GM18508 (cell line): Measurements from ENCODE around the gene DNPEP.
"Not testable (repeated sequence)": the region's sequence is repeated elsewhere in the genome, so short reads cannot be mapped to it uniquely, and the experiment has no call there.

ENCODE experiments used
- ATAC-seq: cut with Tn5 transposase; IDR thresholded peaks from one replicate; pipeline ENCODE4 v1.9.1; 2021; ENCODE audit warnings: moderate number of reproducible peaks; ENCODE audit not compliant: insufficient read depth, unreplicated experiment

DNPEP gene

DNA sequence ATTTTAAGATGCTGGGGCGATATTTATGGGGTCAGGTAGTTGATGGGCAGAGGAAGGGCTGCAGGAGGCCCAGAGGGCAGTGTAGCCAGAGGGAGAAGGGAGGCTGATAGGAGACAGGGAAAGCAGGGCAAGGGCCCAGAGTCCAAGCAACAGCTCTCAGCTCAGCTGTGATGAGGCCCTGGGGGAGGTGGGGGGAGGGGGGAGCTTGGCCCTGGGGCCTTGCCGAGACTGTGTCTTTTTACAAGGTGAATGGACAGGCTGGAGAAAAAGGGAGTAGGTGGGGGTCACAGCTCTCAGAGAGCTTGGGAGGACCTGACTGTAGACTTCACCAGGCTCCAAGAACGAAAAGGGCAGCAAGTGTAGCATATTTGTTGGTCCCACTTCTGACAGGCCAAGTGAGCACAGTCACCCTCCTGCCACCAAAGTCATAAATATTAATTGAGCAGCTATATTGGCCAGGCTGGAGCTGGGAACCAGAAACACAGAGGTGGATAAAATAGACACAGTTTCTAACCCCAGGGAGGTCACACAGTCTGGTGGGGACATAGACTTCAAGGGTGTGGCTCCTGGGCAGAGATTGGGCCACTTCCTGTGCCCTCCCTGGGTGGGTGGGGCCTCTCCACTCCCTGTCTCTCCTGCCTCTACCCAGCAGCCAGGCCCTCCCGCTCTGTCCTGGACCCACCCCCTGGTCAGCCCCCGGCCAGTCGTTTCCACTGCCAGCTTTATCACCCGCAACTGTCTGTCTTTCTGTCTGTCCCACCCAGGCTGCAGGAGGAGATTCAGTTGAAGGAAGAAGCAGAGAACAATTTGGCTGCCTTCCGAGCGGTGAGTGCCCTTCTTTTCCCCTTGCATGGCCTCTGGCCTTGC is 31.9 kb upstream of the DNPEP start:
- ATAC-seq, result no peak

DNA sequence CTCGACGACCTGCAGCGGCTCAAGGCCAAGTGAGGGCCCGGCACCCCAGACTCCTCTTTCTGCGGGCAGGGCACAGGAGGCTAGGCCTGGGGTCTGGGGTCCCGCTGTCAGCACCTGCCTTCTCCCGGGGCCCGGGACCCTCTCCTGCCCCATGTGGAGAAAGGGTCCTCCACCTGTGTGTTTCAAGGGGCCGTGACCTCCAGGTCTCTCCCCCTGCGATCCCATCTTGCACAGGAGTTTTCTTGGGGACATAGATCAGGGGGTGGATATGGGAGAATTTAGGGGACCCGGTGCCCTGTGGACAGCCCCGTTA is 31.3 kb upstream of the DNPEP start:
- no peak for ATAC-seq

DNA sequence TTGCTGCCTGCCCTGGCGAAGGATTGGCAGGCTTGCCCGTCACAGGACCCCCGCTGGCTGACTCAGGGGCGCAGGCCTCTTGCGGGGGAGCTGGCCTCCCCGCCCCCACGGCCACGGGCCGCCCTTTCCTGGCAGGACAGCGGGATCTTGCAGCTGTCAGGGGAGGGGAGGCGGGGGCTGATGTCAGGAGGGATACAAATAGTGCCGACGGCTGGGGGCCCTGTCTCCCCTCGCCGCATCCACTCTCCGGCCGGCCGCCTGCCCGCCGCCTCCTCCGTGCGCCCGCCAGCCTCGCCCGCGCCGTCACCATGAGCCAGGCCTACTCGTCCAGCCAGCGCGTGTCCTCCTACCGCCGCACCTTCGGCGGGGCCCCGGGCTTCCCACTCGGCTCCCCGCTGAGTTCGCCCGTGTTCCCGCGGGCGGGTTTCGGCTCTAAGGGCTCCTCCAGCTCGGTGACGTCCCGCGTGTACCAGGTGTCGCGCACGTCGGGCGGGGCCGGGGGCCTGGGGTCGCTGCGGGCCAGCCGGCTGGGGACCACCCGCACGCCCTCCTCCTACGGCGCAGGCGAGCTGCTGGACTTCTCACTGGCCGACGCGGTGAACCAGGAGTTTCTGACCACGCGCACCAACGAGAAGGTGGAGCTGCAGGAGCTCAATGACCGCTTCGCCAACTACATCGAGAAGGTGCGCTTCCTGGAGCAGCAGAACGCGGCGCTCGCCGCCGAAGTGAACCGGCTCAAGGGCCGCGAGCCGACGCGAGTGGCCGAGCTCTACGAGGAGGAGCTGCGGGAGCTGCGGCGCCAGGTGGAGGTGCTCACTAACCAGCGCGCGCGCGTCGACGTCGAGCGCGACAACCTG is 30.7 kb upstream of the DNPEP start, which contains the start of gene DES:
Gene DES, plus strand, starts transcription at position 223 of the 857 bp plus-strand sequence. Its CDS starts 86 bp downstream, at position 309.
- ATAC-seq, result no peak

DNA sequence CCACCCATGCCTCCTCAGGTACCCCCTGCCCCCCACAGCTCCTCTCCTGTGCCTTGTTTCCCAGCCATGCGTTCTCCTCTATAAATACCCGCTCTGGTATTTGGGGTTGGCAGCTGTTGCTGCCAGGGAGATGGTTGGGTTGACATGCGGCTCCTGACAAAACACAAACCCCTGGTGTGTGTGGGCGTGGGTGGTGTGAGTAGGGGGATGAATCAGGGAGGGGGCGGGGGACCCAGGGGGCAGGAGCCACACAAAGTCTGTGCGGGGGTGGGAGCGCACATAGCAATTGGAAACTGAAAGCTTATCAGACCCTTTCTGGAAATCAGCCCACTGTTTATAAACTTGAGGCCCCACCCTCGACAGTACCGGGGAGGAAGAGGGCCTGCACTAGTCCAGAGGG is 29.7 kb upstream of the DNPEP start:
- no peak for ATAC-seq

DNA sequence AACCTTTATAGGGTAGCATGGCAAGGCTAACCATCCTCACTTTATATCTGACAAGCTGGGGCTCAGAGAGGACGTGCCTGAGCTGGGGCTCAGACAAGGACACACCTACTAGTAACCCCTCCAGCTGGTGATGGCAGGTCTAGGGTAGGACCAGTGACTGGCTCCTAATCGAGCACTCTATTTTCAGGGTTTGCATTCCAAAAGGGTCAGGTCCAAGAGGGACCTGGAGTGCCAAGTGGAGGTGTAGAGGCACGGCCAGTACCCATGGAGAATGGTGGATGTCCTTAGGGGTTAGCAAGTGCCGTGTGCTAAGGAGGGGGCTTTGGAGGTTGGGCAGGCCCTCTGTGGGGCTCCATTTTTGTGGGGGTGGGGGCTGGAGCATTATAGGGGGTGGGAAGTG is 29.2 kb upstream of the DNPEP start:
- ATAC-seq, result no peak

DNA sequence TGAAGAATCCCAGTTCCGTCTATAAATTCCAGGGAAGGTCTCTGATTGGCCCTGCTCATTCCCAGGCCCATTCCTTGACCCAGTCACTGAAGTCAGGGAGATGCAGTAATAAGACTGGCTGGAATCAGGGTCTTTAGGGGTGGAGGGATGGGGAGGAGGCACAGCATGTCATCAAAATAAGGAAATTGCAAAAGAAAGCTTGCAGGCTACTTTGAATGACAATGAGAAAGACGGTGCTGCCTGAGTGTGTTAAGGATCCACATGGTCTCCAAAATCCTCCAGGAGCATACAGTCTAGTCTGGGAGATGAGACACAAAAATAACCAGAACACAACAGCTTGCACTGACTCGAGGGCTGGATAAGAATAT is 28.5 kb upstream of the DNPEP start:
- no peak for ATAC-seq

DNA sequence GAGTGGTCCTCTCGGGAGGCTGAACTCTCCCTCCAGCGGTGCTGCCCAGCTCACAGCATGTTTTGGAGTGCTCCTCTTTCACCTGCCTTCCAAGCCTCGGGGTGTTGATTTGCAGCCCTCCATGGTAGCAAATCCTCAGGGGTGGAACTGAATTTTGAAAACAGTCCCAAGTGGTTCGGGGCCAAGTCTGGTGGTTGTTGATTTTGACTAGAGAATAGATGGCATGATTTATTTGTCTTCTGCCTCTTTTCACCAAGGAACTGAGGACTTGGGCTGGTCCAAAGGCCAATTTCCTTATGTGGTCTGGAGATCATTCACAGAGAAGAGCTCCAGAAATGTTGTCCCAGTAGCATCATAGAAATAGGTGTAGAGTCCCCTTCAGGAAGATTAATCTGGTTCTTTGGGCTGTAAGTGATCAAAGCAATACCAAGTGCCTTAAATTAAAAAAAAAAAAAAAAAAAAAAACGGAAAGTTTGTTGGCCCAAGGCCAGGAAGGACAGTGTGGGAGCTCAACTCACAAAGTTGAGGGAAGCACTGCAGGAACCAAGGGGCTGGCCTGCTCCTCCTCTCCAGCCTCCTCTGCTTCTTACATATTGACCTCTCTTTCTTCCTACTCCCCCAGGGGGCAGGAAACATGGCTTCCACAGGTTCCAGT is 28.0 kb upstream of the DNPEP start:
- ATAC-seq, result no peak

DNA sequence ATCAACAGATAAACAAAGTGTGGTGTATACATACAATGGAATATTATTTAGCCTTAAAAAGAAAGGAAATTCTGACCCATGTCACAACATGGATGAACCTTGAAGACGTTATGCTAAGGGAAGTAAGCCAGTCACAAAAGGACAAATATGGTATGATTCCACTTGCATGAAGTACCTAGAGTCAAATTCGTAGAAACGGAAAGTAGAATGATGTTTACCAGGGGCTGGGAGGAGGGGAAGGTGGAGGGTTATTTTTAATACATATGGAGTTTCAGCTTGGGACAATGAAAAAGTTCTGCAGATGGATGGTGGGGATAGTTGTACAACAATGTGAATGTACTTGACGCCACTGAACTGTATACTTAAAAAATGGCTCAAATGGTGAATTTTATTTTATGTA is 27.1 kb upstream of the DNPEP start:
- no peak for ATAC-seq

DNA sequence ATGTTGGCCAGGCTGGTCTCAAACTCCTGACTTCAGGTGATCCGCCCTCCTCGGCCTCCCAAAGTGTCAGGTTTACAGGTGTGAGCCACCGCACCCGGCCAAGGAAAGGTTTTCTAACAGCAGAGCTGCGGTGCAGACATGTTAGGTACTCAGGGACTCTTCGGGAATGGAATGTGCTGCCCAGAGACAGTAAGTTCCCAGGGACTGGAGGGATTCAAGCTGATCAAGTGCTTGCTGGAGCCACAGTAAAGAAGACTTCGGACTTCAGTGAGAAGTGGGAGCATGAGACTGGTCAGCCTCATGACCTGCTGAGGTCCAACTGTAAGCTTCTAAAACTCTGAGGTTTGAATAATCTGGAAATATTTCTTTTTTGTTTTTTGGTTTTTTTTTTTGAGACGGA is 22.7 kb upstream of the DNPEP start:
- ATAC-seq, result no peak

DNA sequence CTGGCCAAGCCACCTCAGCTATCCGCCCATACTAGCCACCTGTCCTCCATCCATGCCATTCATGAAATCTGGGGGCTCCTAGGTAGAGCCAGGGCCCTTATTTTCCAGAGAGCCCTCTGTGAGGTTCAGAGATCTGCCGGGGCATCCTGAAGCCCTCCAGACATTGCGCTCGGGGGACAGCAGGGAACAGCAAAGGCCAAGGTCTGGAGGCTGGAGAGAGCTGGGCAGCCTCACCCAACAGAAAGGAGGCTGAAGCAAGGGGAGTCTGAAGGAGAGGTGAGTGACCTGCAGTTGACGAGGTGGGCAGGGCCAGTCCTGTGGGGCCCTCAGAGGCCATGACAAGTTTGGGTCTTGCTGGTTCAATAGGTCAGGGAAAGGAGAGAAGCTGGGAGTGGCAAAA is 21.9 kb upstream of the DNPEP start:
- no peak for ATAC-seq

DNA sequence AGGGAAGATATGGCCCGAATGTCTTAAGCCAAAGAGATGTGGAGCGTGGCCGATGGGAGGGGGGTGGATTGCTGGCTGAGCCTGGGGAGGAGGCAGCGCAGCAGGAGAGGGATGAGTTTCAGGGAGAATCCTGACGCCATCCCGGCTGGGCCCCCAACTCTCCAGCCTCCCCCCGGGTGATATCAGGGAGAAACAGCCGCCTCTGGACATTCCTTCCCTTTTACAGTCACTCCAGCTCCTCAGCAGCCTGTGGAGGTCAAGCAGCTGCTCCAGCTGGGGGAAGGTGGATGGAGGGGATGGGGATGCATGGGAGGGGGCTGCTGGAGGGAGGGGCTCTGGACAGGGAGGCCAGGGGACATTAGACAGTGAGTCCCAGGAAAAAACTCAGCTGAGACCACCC is 20.9 kb upstream of the DNPEP start:
- ATAC-seq, result no peak

DNA sequence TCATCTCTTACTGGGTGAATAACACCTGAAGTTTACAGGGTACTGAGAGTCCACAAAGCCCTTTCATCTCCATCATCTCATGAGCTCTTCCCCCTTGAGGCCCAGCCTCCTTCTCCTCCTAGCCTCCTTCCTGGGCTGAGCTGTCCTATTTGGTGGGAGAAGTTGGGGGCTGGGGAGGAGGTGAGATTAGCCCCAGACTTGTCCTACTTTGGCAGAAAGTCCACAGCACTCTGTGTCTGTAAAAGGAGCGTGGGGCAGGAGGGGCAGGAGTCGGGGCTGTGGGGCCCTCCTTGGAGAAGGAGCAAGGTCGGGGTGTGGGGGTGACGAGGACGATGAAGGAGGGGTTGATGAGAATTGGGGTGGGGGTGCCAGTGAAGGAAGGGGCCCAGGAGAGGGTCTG is 20.5 kb upstream of the DNPEP start:
- no peak for ATAC-seq

DNA sequence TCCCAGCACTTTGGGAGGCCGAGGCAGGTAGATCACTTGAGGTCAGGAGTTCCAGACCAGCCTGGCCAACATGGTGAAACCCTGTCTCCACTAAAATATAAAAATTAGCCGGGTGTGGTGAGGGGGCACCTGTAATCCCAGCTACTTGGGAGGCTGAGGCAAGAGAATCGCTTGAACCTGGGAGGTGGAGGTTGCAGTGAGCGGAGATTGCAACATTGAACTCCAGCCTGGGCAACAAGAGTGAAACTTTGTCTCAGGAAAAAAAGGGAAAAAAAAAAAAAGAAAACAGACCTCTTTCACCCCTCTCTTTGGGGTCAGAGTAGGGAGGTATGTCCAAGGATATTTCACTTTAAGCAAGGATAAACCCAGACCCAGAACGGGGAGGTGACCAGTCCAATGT is 19.6 kb upstream of the DNPEP start:
- not testable (repeated sequence) for ATAC-seq

DNA sequence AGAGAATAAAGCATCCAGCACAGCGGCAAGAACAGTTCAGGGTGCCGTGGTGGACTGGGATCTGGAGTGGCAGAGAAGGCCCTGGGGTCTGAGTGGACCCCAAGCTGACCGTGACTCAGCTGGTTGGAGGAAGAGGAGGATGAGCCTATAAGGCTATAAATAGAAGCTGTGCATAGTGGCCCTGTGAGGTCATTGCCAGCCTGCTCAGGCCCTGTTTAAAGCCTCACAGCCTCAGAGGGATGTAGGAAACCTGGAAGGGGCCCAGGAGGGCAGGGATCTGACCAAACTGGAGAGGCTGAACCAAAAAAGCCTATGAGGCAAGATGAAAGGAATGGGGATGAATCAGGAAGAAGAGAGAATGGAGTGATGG is 19.1 kb upstream of the DNPEP start:
- ATAC-seq, result no peak

DNA sequence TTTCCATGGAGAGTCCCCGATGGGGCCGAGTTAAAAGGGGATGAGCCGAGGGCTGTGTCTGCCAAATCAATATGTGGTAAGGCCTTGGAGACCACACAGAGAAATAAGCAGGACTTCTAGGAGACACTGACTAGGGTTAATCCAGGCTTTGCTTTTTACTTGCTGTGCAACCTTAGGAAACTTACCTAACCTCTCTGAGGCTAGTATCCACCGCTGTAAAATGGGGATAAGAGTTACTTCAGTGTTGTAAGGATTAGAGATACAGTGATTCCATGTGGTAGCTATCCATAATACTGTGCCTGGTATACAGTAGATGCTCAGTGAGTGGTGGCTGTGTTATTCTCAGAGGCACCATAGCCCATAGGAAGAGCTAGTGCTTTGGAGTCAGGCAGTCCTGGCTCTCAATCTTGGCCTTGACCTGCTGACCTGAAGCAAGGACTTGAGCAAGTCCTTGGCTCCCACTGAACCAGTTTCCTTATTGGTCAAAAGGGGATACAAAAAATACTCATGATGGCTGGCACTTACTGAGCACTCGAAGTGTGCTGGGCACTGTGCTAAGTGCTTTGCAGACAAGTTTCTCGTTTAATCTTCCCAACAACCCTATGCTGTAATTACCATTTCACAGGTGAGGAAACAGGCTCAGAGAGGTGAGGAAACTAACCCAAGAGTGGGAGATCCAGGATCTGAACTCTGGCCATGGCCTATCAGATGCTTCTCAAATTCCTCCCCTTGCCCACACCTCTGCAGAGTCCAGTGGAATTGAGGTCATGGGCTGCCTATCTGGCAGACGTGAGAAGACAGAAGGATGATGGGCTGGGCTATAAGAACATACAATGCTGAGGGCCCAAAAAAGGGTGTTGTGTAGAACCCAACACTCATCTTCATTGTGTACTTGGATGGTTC is 18.5 kb upstream of the DNPEP start:
- ATAC-seq, result no peak

DNA sequence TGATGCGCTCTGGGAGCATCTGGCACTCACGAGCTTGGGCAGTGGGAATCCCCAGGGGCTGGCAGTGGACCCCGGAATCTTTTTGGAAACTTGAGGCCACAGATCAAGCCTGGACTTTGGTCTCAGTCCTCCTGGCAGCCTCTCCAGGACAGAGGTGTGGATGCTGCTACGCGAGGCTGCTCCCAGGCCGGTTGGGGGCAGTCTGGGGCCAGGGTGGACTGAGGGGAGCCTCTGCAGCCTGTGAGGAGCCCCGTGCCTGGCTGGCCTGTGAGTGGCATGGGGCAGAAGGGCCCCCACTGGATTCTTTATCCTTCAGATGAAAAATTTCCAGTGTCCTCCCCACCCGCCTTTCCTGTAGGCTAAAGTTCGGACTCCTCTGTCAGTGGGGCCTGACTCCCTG is 17.7 kb upstream of the DNPEP start:
- ATAC-seq, result no peak

DNA sequence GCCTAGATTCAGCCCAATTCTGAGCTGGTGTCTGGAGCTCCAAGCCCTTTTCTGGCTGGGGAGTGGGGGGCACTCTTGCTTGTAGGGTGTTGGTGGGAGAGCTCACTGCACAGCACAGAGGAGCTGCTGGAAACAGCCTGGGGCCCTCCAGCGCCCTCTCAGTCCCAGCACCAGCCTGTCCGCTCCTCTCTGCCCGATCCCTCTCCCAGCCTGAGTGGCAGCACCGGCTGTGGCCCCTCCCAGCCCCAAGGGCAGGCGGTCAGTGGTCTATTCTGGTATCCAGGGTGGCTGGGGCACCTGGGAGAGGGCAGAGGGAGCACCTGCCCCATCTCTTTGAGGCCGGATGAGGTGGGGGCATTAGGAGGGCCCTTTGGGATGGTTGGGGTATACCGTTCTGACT is 17.2 kb upstream of the DNPEP start:
- ATAC-seq, result no peak

DNA sequence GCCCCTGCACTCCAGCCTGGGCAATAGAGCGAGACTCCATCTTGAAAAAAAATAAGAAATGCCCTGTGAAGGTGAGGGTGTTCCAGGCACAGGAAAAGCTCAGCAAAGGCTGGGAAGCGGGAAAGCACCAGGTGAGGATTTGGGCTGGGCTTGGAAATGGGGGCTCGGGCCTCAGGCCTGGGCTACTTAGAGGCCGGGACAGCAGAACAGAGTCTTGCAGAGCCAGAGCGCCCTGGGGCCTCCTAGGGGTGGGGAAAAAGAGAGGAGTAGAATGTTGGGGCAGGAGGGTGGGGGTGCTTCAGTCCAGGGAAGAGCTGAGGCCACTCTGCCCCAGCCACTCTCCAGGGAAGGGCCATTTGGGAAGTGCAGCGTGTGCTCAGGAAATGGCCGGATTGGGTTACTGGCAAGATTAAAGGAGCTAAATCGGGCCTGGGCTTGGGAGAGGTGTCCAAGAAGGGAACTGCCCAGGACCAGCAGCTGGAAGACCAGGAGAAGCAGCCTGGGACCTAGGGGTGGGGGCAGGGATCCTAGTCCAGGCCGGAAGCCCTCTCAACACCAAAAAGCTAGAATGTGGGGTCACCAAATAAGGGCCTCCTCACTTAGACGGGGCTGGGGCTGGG is 16.7 kb upstream of the DNPEP start:
- ATAC-seq, result no peak

DNA sequence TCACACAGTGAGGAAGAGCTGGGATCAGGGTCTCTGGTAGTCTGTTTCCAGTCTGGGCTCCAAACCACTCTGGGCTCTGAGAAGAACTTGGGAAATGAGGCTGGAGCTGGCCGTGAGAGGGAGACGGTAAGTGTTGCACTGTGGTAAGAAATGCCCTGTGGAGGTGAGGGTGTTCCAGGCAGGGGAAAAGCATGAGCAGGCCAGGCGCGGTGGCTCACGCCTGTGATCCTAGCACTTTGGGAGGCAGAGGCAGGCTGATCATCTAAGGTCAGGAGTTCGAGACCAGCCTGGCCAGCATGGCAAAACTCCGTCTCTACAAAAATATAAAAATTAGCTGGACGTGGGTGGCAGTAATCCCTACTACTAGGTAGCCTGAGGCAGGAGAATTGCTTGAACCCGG is 16.1 kb upstream of the DNPEP start:
- ATAC-seq, result no peak
